HG02943 (cell line): ENCODE results near the gene XIRP2.
"Not testable (repeated sequence)": the region's sequence is repeated elsewhere in the genome, so short reads cannot be mapped to it uniquely, and the experiment has no call there.

ENCODE experiments used
- ATAC-seq: cut with Tn5 transposase; IDR thresholded peaks from one replicate; pipeline ENCODE4 v1.9.1; 2021; ENCODE audit warnings: mild to moderate bottlenecking, low read depth, moderate library complexity; ENCODE audit not compliant: unreplicated experiment

XIRP2 gene

GRCh38 chr2:167034976-167035375 lies 146.7 kb downstream of the XIRP2 start:
- not testable (repeated sequence) for ATAC-seq

DNA sequence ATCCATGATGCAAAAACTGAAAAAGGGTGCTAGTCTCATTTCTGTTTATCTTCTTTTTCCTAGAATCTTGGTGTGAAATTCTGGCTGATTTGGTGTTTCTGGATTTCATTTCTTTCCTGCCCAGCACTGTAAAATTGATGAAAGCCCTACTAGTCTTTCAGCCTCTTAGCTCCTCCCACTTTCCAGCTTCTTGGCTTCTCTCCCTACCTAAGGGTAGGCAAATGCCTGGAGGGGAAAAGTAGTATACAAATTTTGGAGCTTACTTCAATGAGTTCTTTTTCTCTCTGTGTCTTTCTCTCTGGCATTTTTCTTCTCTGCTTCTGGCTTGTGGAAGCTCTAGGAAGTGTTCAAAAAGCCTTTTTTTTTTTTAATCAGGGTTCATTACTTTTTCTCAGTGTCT lies 160.5 kb downstream of the XIRP2 start:
- no peak for ATAC-seq

- ATAC-seq, result no peak
These were observed 161.4 kb downstream of the XIRP2 start for GRCh38 chr2:167049659-167050058.

DNA sequence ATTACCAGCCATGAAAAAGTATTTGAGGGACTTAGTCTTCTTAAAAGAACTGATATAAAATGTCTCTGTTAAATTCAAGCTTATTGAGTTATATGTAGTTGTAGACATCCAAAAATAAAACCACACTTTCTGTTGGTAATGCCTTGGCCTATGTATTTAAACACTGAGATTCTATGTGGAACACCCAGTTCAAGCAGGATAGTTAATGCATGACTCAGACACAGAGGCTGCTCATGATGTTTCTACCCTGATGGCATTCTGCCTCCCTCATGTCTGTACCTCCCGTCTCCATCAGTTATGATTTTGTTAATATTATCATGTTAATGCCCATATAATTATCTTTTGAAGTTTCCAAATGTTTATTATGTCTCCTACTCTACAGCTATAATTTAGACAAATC lies 164.5 kb downstream of the XIRP2 start:
- no peak for ATAC-seq

DNA sequence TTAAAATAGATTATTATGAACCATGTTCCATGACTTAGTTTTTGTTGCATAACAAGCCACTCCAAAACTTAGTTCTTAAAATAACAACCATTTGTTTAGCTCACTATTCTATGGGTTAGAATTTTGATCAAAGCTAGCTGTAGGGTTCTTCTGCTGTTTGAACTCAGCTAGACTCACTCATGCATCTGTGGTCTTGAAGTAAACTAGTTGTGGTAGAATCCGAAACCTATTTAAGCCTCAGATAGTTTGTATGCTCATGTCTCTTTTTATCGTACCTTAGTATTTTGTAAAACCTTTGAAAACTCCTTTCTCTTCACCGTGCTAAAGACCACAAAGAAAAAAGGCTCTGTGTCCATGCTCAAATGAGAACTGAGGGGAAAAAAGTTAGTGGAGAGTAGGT lies 166.6 kb downstream of the XIRP2 start:
- no peak for ATAC-seq

DNA sequence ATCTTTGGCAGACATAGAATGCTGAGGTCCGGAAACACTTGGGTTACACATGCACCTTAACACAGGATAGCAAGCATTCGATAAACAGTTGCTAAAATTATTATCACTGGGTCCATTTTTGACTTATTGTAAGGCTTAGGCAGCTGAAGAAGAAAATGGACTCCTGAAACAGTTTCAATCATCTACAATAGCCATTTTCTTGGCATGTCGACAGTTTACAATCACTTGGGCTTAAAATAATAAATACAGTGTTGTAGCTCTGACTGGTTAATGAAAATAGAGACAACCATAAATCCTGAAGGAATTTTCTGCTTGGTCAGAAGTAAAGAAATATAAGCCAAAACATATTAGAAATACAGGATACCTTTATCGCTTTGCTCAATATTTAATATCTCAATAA lies 169.2 kb downstream of the XIRP2 start:
- no peak for ATAC-seq

DNA sequence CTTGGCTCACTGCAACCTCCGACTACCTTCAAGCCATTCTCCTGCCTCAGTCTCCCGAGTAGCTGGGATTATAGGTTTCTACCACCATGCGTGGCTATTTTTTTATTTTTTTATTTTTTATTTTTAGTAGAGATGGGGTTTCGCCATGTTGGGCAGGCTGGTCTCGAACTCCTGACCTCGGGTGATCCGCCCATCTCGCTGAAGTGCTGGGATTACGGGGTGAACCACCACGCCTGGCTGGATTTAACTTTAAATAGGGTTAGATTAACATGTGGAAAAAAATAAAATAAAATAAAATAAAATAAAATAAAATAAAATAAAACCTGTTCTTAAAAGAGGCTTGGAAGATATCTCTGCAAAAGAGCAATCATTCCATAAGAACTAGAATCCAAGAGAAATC lies 170.9 kb downstream of the XIRP2 start:
- no peak for ATAC-seq

DNA sequence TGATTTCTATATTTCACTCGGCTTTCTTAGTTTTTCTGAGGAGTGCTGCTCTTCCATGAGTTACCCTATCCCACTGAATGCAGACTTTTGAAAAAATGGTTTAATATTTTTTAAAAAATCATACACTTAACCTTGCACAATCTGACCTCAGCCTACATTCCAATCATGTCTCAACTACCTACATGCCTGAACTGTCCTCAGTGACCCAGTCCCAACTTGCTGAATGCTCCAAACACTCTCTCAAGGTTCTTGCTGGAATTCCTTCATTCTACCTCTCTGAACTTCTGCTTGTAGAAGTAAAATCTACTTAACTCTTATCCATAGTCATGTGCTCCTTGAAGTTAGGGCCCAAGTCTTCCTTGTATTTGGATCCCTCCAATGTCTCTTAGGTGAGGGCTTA lies 181.6 kb downstream of the XIRP2 start:
- no peak for ATAC-seq

DNA sequence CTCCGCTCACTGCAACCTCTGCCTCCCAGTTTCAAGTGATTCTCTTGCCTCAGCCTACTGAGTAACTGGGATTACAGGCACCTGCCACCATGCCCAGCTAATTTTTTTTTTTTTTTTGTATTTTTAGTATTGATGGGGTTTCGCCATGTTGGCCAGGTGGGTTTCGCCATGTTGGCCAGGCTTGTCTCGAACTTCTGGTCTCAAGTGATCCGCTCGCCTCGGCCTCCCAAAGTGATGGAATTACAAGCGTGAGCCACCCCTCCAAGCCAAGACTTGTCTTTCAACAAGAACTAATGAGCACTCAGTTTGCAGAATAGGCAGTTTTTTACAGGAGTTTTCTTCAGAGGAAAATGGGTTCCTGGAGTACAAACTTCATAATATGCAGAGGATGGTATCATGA lies 187.4 kb downstream of the XIRP2 start:
- not testable (repeated sequence) for ATAC-seq

DNA sequence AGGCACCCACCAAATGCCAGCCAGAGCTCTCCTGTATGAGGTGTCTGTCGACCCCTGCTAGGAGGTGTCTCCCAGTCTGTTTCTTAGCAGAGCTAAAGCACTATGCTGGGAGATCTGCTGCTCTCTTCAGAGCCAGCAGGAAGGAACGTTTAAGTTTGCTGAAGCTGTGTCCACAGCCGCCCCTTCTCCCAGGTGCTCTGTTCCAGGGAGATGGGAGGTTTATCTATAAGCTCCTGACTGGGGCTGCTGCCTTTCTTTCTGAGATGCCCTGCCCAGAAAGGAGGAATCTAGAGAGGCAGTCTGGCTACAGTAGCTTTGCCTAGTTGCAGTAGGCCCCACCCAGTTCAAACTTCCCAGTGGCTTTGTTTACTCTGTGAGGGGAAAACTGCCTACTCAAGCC lies 210.7 kb downstream of the XIRP2 start:
- not testable (repeated sequence) for ATAC-seq

DNA sequence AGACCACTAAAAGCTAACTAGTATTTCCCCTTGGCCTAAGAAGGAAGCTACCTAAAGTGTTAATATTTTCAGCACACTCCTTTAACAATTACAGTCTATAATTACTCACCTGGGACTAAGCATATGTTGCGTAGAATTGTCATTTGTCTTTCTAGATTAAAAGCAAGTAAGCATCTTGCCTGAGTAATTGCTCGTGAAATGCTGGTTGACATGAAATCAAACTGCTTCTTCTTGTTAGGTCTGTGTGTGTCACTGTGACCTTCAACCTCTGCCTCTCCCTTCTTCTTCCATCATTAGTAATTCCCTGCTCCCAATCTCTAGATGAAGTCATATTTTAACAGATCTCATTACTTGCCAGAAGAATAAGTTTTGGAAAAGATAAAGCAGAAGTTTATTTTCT lies 212.2 kb downstream of the XIRP2 start:
- no peak for ATAC-seq

DNA sequence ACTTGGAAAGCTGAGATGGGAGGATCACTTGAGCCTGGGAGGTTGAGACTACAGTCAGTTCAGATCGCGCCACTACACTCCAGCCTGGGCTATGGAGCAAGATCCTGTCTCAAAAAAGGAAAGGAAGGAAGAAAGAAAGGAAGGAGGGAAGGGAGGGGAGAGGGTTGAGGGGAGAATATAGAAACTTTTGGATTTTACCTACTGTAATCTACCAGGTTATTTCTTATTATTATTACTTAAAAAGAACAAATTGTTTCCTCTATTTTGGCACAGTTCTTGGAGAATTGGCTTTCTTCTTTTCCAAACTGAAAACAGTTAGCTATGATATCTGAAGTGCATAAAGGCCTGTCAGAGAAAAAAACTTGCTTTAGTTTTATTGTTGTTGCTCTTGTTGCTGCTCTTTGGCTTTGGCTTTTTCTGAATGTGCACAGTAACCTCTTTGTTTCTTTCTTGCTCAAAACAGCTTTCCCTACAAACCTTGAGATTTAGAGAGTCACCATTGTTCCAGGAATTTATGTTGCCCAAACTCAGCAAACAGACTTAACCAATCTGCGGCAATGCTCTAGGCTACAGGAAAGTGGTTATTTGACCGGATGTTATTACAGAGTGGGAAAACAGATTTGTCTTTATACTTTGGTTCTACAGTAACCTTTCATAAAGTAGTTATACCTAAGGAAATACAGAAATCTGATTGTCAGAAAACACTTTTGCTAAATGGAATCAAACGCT lies 214.9 kb downstream of the XIRP2 start:
- ATAC-seq, result no peak

DNA sequence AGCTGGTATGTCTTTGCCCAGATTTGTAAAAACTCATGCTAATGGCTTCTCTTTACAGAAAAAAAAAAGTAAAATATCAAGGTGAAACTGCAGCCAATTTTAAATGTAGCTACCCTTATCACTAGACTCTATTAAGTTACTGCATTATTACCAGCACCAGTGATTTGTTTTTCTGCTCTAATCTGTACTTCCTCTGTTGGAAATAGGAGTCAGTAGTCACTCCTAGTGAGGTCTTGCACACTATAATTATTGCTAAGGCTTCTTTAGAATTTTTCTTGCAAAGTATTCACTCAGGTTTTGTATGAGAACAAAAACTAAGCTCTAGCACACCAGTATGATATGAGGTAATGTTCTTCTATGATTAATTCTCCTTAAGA lies 215.5 kb downstream of the XIRP2 start:
- no peak for ATAC-seq

DNA sequence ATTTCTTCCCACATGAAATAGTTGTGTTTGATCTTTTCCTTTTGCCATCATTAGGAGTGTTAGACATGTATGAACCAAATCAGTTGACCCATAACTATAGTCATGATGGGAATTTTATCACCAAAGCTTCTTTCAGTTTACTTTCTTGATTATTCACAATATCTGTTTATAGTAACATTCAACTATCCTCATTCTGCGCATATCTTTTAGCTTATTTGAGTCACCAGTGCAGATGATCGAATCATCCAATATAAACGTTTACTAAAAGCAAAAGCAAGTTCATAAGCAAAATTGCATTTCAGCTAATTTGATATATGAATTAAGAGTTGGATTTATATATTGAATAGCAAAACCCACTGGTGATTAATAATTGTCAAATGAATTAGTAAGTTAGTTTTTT lies 216.4 kb downstream of the XIRP2 start:
- no peak for ATAC-seq

- not testable (repeated sequence) for ATAC-seq
These were observed 221.4 kb downstream of the XIRP2 start for GRCh38 chr2:167109682-167110081.

GRCh38 chr2:167110345-167110744 lies 222.1 kb downstream of the XIRP2 start:
- ATAC-seq, result no peak

GRCh38 chr2:167114018-167114417 lies 225.7 kb downstream of the XIRP2 start:
- no peak for ATAC-seq

DNA sequence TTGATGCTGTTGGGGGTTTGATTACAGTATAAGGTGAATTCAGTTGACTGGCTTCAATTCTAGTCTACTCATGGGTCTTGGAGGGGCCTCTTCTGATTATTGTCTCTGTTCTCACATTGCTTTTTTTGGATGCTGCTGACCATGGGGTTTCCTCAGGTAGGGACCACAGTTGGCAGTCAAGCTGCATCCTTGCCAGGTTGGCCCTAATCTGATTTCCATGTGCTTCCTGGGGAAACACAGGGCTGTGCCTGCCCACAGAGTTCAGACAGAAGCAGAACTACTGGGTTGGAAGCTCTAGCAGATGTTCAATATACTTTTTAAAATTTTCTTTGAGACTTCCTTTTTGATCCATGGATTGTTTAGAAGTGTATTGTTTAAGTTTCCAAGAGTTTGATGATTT lies 227.3 kb downstream of the XIRP2 start:
- no peak for ATAC-seq

GRCh38 chr2:167122389-167122788 lies 234.1 kb downstream of the XIRP2 start:
- no peak for ATAC-seq

DNA sequence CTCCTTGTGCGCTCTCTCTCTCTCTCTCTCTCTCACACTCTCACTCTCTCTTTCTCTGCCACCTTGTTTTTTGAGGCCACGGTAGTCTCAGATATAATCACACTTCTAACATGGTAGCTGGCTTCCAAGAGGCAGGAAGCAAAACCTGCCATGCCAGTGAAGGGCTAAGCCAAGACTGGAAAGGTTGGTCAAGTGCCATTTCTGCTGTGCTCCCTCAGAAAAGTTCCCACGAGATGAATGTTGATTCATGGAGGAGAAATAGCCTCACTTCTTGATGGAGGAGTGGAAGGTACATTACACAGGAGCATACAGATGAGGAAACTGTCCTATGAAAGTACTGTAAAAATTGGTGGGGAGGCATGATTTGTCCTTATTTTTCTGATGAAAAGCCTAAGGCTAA lies 237.9 kb downstream of the XIRP2 start:
- ATAC-seq, result no peak

DNA sequence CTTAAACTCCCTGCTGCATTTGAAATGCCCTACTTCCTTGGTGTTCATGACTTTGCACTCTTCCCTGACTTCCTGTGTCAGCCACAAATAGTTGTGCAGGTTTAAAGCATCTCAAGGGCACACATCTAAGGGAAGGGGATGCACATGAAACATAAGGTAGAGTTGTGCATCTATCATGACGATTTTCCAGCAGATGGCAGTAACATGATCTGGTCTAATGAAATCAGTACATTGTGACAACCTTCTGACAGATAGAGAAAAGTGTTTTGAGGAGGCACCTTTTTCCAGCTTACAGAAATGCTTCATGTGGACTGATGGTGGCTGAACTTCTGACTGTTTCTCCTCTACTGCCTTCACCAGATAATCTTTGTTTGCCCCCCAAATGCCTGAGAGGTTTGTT lies 238.9 kb downstream of the XIRP2 start:
- ATAC-seq, result no peak

DNA sequence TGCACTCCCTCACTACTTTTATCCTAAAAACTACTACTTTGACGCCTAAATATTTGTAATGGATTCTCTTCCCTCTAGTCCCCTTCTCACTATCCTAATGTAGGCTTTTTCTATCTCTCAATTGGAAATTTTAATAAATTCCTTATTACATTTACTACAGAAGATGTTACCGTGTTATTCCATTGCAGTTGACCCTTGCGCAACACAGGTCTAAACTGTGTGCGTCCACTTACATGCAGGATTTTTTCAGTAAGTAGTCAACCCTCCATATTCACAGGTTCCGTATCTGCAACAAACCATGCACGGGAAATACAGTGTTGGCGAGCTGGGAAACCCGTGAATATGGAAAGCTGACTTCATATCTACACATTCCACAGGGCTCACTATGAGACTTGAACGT lies 239.8 kb downstream of the XIRP2 start:
- no peak for ATAC-seq

- no peak for ATAC-seq
These were observed 243.8 kb downstream of the XIRP2 start for GRCh38 chr2:167132066-167132465.
